ENCODE data around the gene HTRA2. TPM values are rescaled to one million over a fixed set of nuclear protein-coding genes. Genes with fewer than 3 reads are reported as not detected.

Gene HTRA2
- total RNA-seq, 1 donor from 2014 or later = 24.2 TPM

GRCh38 chr2:74576863-74577229 is 47.1 kb downstream of the HTRA2 start:
- no peaks in the 10 kb centered on the region for H3K36me3 Mint-ChIP-seq (ENCODE audit: low read depth)
- TF ChIP-seq CTCF (IDR thresholded peaks at IDR 0.05) = peak; percentile 27
- H3K27ac Mint-ChIP-seq (ENCODE audit: unreplicated experiment) = peak overlapping the region; percentile 72
- DNase-seq (ENCODE audit: low spot score) = no peak
- H3K9me3 Mint-ChIP-seq (ENCODE audit: low read depth) = no peaks in the 10 kb centered on the region
- H3K4me1 Mint-ChIP-seq (ENCODE audit: low read depth) = peaks cover 37% of the 10 kb centered on the region
- H3K27me3 Mint-ChIP-seq (ENCODE audit: low read depth) = no peaks in the 10 kb centered on the region
- H3K4me3 Mint-ChIP-seq (ENCODE audit: unreplicated experiment) = no peak overlapping the region

DNA sequence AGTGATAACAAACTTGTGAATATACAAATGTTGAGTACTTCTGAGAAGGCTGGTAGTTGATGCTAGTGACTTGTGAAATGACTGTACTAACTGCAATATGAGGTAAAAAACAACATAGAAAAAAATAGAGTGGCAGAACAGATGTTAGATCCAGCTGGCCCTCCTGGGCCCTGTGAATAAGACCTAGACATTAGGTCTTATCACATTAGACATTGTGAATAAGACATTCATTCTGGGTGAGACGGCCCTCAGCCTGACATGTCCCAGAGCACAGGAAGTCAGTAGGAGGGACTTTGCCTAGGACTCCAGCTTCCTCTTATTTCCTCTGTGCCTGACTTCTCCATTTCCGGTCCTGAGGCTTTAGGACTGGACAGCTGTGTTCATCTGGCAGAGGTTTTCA is 47.7 kb downstream of the HTRA2 start:
- no peak overlapping the region for H3K27ac Mint-ChIP-seq (ENCODE audit: unreplicated experiment)

GRCh38 chr2:74578408-74578807 is 48.7 kb downstream of the HTRA2 start:
- TF ChIP-seq CTCF (IDR thresholded peaks at IDR 0.05) = no peak

More for the DNA sequence above, 47.7 kb downstream of the HTRA2 start:
- no peaks in the 10 kb centered on the region for H3K36me3 Mint-ChIP-seq (ENCODE audit: low read depth)
- no peaks in the 10 kb centered on the region for H3K9me3 Mint-ChIP-seq (ENCODE audit: low read depth)
- no peak for TF ChIP-seq CTCF (IDR thresholded peaks at IDR 0.05)
- H3K4me3 Mint-ChIP-seq (ENCODE audit: unreplicated experiment) = no peak overlapping the region
- H3K4me1 Mint-ChIP-seq (ENCODE audit: low read depth) = peaks cover 37% of the 10 kb centered on the region
- H3K27me3 Mint-ChIP-seq (ENCODE audit: low read depth) = no peaks in the 10 kb centered on the region
- DNase-seq (ENCODE audit: low spot score) = no peak

DNA sequence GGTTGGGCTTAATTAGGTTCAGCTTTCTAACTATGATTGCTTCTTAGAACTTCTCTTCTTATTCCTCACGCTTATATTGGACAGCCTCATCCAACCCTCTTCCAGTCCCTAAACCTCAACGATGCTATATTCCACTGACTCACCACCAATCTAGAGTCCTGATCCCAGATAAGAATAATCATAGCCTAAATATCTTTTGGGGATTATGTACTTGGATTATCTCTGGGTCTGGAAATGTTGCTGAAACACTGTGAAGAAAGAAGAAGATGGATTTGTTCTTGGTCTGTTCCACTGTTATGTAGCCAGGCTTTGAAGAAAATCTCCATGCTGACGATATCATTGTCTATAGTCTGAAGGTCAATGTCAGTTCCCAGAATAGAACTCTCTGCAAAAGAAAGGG is 51.7 kb downstream of the HTRA2 start:
- peaks cover 42% of the 10 kb centered on the region for H3K4me1 Mint-ChIP-seq (ENCODE audit: low read depth)

More at GRCh38 chr2:74578408-74578807, 48.7 kb downstream of the HTRA2 start:
- DNase-seq (ENCODE audit: low spot score) = no peak
- H3K36me3 Mint-ChIP-seq (ENCODE audit: low read depth) = no peaks in the 10 kb centered on the region
- no peak overlapping the region for H3K27ac Mint-ChIP-seq (ENCODE audit: unreplicated experiment)
- H3K4me1 Mint-ChIP-seq (ENCODE audit: low read depth) = peaks cover 40% of the 10 kb centered on the region
- no peak overlapping the region for H3K4me3 Mint-ChIP-seq (ENCODE audit: unreplicated experiment)
- H3K9me3 Mint-ChIP-seq (ENCODE audit: low read depth) = no peaks in the 10 kb centered on the region
- no peaks in the 10 kb centered on the region for H3K27me3 Mint-ChIP-seq (ENCODE audit: low read depth)

GRCh38 chr2:74582184-74582583 is 52.5 kb downstream of the HTRA2 start:
- DNase-seq (ENCODE audit: low spot score) = no peak
- H3K4me1 Mint-ChIP-seq (ENCODE audit: low read depth) = peaks cover 35% of the 10 kb centered on the region
- no peak overlapping the region for H3K27ac Mint-ChIP-seq (ENCODE audit: unreplicated experiment)
- H3K36me3 Mint-ChIP-seq (ENCODE audit: low read depth) = no peaks in the 10 kb centered on the region
- H3K27me3 Mint-ChIP-seq (ENCODE audit: low read depth) = no peaks in the 10 kb centered on the region
- TF ChIP-seq CTCF (IDR thresholded peaks at IDR 0.05) = no peak
- H3K9me3 Mint-ChIP-seq (ENCODE audit: low read depth) = no peaks in the 10 kb centered on the region
- H3K4me3 Mint-ChIP-seq (ENCODE audit: unreplicated experiment) = no peak overlapping the region

More for the DNA sequence above, 51.7 kb downstream of the HTRA2 start:
- no peaks in the 10 kb centered on the region for H3K9me3 Mint-ChIP-seq (ENCODE audit: low read depth)
- no peak for DNase-seq (ENCODE audit: low spot score)
- no peak overlapping the region for H3K27ac Mint-ChIP-seq (ENCODE audit: unreplicated experiment)
- no peak overlapping the region for H3K4me3 Mint-ChIP-seq (ENCODE audit: unreplicated experiment)
- TF ChIP-seq CTCF (IDR thresholded peaks at IDR 0.05) = no peak
- H3K36me3 Mint-ChIP-seq (ENCODE audit: low read depth) = no peaks in the 10 kb centered on the region
- H3K27me3 Mint-ChIP-seq (ENCODE audit: low read depth) = no peaks in the 10 kb centered on the region

Other genes starting within 250 kb of the HTRA2 start
- gene SLC4A5, start 186.5 kb upstream of the HTRA2 start, total RNA-seq = 0.65 to 2.2 TPM (median 1.2 TPM) in 3 replicates
- 157 to 167 TPM (median 161 TPM) in 3 replicates for gene DCTN1, start 149.6 kb upstream of the HTRA2 start, total RNA-seq
- gene C2orf81, start 108.3 kb upstream of the HTRA2 start, total RNA-seq = 1.3 to 3.4 TPM (median 1.5 TPM) in 3 replicates
- gene WDR54, start 108.2 kb upstream of the HTRA2 start, total RNA-seq = 10.4 to 11.2 TPM (median 11.0 TPM) in 3 replicates
- gene RTKN, start 88.0 kb upstream of the HTRA2 start, total RNA-seq = 18.3 to 32.4 TPM (median 20.4 TPM) in 3 replicates
- 23.2 to 35.0 TPM (median 24.3 TPM) in 3 replicates for gene INO80B, start 74.8 kb upstream of the HTRA2 start, total RNA-seq
- 56.1 to 93.0 TPM (median 62.4 TPM) in 3 replicates for gene WBP1, start 71.5 kb upstream of the HTRA2 start, total RNA-seq
- 62.6 to 79.0 TPM (median 67.1 TPM) in 3 replicates for gene MOGS, start 64.6 kb upstream of the HTRA2 start, total RNA-seq
- 39.9 to 59.8 TPM (median 49.5 TPM) in 3 replicates for gene MRPL53, start 57.3 kb upstream of the HTRA2 start, total RNA-seq
- 12.7 to 21.9 TPM (median 13.3 TPM) in 3 replicates for gene CCDC142, start 46.9 kb upstream of the HTRA2 start, total RNA-seq
- gene TTC31, start 46.9 kb upstream of the HTRA2 start, total RNA-seq = 17.4 to 25.4 TPM (median 18.1 TPM) in 3 replicates
- gene LBX2, start 30.3 kb upstream of the HTRA2 start, total RNA-seq = 0.90 to 2.3 TPM (median 1.3 TPM) in 3 replicates
- gene PCGF1, start 22.2 kb upstream of the HTRA2 start, total RNA-seq = 26.1 to 30.7 TPM (median 30.0 TPM) in 3 replicates
- gene TLX2, start 15.5 kb upstream of the HTRA2 start, total RNA-seq = 0.10 TPM in 1 of 3 replicates, not detected in the others
- 0.34 TPM in 1 of 3 replicates, not detected in the others for gene DQX1, start 3.7 kb upstream of the HTRA2 start, total RNA-seq
- gene AUP1, start 227 bp upstream of the HTRA2 start, total RNA-seq = 76.8 to 94.3 TPM (median 79.8 TPM) in 3 replicates
- 107 to 112 TPM (median 109 TPM) in 3 replicates for gene LOXL3, start 24.0 kb downstream of the HTRA2 start, total RNA-seq
- gene DOK1, start 24.8 kb downstream of the HTRA2 start, total RNA-seq = 33.6 to 46.0 TPM (median 44.4 TPM) in 3 replicates
- gene M1AP, start 118.4 kb downstream of the HTRA2 start, total RNA-seq = 0.35 TPM in 1 of 3 replicates, not detected in the others
- gene SEMA4F, start 124.3 kb downstream of the HTRA2 start, total RNA-seq = 14.7 to 17.4 TPM (median 16.7 TPM) in 3 replicates